ENCODE results near the gene AADAC.

DNA sequence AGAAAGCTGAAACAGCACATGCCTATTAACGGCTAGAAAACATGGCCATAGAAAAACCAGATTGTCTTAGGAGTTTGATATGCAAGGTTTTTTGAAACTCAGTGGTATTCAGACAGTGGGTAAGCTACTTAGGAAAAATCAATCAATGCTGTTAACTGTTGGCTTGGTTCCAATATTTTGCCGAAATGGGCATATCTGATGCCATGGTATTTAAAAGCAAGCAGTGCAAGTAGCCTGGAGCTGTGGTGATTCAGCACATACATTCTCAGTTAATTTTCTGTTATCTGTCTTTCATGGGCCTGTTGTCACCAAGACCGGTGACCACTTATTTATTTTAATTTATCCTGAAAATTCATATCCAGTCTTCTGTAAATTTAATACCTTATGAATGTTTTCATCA, 42.2 kb downstream of the AADAC start:
- no peak for TF ChIP-seq POLR2A (IDR thresholded peaks at IDR 0.05; ENCODE audit: low read depth, low read length)
- TF ChIP-seq POLR2AphosphoS5 (IDR thresholded peaks at IDR 0.05; ENCODE audit: low read depth, low read length), result no peak
- no peak for TF ChIP-seq SPI1 (IDR thresholded peaks at IDR 0.05; ENCODE audit: low read depth, low read length)
- no peak for TF ChIP-seq TAF1 (IDR thresholded peaks at IDR 0.05; ENCODE audit: low read depth, low read length)

Data from GM12891 (cell line).